HepG2 (cell line): Measurements from ENCODE around the gene IRF4. TPM values are rescaled to one million over a fixed set of nuclear protein-coding genes. Genes with fewer than 3 reads are reported as not detected.

ENCODE experiments used
- ARID5B ChIP-seq: IDR thresholded peaks from 2 replicates; pipeline ENCODE4 v1.4.0; 2020; ENCODE audit warnings: mild to moderate bottlenecking, missing genetic modification reagents
- BCLAF1 ChIP-seq: fragments of 450-650 bp; IDR thresholded peaks from 2 replicates; pipeline ENCODE4 v1.6.1; 2017; ENCODE audit warnings: mild to moderate bottlenecking
- CEBPZ ChIP-seq: IDR thresholded peaks from 2 replicates; pipeline ENCODE4 v1.6.1; 2012; ENCODE audit warnings: low read length, improper control_type of control experiment
- FOXK2 ChIP-seq: fragments of 450-650 bp; IDR thresholded peaks from 2 replicates; pipeline ENCODE4 v1.6.1; 2016
- KDM4B ChIP-seq: sonication (generic); formaldehyde crosslinking; IDR thresholded peaks from 2 replicates; pipeline ENCODE4 v1.4.0; 2020; ENCODE audit warnings: missing genetic modification reagents
- KLF13 ChIP-seq: sonication (generic); formaldehyde crosslinking; IDR thresholded peaks from 2 replicates; pipeline ENCODE4 v1.4.0; 2020; ENCODE audit warnings: mild to moderate bottlenecking, missing genetic modification reagents
- MIXL1 ChIP-seq: IDR thresholded peaks from 2 replicates; pipeline ENCODE4 v1.6.1; 2016
- RAD51 ChIP-seq: fragments of 450-650 bp; IDR thresholded peaks from 2 replicates; pipeline ENCODE4 v1.6.1; 2016; ENCODE audit warnings: borderline replicate concordance
- RARA ChIP-seq: IDR thresholded peaks from 2 replicates; pipeline ENCODE4 v1.6.1; 2016; ENCODE audit warnings: missing genetic modification reagents, missing compliant biosample characterization
- SNAPC2 ChIP-seq: sonication (generic); formaldehyde crosslinking; IDR thresholded peaks from 2 replicates; pipeline ENCODE4 v1.8.1; 2022; ENCODE audit warnings: mild to moderate bottlenecking, missing genetic modification reagents
- STAG1 ChIP-seq: sonication (generic); formaldehyde crosslinking; IDR thresholded peaks from 2 replicates; pipeline ENCODE4 v1.4.0; 2020; ENCODE audit warnings: missing genetic modification reagents
- ZFP36L2 ChIP-seq: sonication (generic); formaldehyde crosslinking; IDR thresholded peaks from 2 replicates; pipeline ENCODE4 v1.4.0; 2020; ENCODE audit warnings: missing genetic modification reagents
- ZFP37 ChIP-seq: sonication (generic); formaldehyde crosslinking; IDR thresholded peaks from 2 replicates; pipeline ENCODE4 v1.4.0; 2020; ENCODE audit warnings: missing genetic modification reagents, borderline replicate concordance
- ZFP41 ChIP-seq: sonication (generic); formaldehyde crosslinking; IDR thresholded peaks from 2 replicates; pipeline ENCODE4 v1.4.0; 2020; ENCODE audit warnings: mild to moderate bottlenecking, missing genetic modification reagents, borderline replicate concordance
- ZNF121 ChIP-seq: sonication (generic); formaldehyde crosslinking; IDR thresholded peaks from 2 replicates; pipeline ENCODE4 v1.5.0; 2020; ENCODE audit warnings: mild to moderate bottlenecking, missing genetic modification reagents
- ZNF615 ChIP-seq: sonication (generic); formaldehyde crosslinking; IDR thresholded peaks from 2 replicates; pipeline ENCODE4 v1.5.0; 2020; ENCODE audit warnings: mild to moderate bottlenecking, missing genetic modification reagents, borderline replicate concordance
- ZNF652 ChIP-seq: IDR thresholded peaks from 2 replicates; pipeline ENCODE4 v1.6.1; 2016; ENCODE audit warnings: low read depth, borderline replicate concordance
- ZNF777 ChIP-seq: sonication (generic); formaldehyde crosslinking; IDR thresholded peaks from 2 replicates; pipeline ENCODE4 v1.4.0; 2020; ENCODE audit warnings: missing genetic modification reagents
- ZNF788 ChIP-seq: sonication (generic); formaldehyde crosslinking; IDR thresholded peaks from 2 replicates; pipeline ENCODE4 v1.5.0; 2020; ENCODE audit warnings: mild to moderate bottlenecking, missing genetic modification reagents, borderline replicate concordance
- polyA plus RNA-seq, 8 experiments: library from polyadenylated mRNA; depleted of rRNA in 3 of 8; stranded (reverse) in 7 of 8; unstranded in 1 of 8; fragments of >200 nt; fragmentation: Illumina TruSeq in 4 of 8; extraction: Trizol in 4 of 8; gene quantifications; 2 replicates each; pipeline versions ENCODE4 v1.2.1 to v1.2.3, GENCODE V29; 2011 to 2016; ENCODE audit warnings: low read depth in 4 of 8, missing spikeins in 1 of 8, mixed read lengths in 1 of 8; ENCODE audit not compliant: insufficient read depth in 1 of 8
- total RNA-seq, 5 experiments: library from RNA; depleted of rRNA; stranded (reverse); fragments of >200 nt; fragmentation: Illumina TruSeq; extraction: Trizol; gene quantifications; 2 replicates each; pipeline ENCODE4 v1.2.3, GENCODE V29; 2016; ENCODE audit warnings: low read depth in 1 of 5

Gene IRF4
- total and polyA plus RNA-seq, 2 of the 13 experiments (the other 11 are each of a cell fraction or from before 2014, with no cell fraction given): 0.07 to 0.09 TPM

GRCh38 chr6:401239-401993, 9.9 kb downstream of the IRF4 start (continued):
- TF ChIP-seq BCLAF1: no peak
- no peak for TF ChIP-seq ZNF121 (CRISPR knock-in tag)
- no peak for TF ChIP-seq RARA
- TF ChIP-seq RAD51: no peak
- no peak for TF ChIP-seq KDM4B (CRISPR knock-in tag)
- TF ChIP-seq ZFP41 (CRISPR knock-in tag): no peak
- TF ChIP-seq FOXK2: no peak
- no peak for TF ChIP-seq ZNF652
- no peak for TF ChIP-seq SNAPC2
- no peak for TF ChIP-seq ARID5B (CRISPR knock-in tag)
- no peak for TF ChIP-seq ZNF788 (CRISPR knock-in tag)
- no peak for TF ChIP-seq KLF13
- no peak for TF ChIP-seq ZFP36L2 (CRISPR knock-in tag)
- TF ChIP-seq ZNF777 (CRISPR knock-in tag): 0 out of 2 replicates have a peak, but pooled peaks have one; percentile 28
- TF ChIP-seq MIXL1: no peak
- TF ChIP-seq STAG1: 0 out of 2 replicates have a peak, but pooled peaks have one; percentile 16
- no peak for TF ChIP-seq ZNF615
- TF ChIP-seq ZFP37 (CRISPR knock-in tag): no peak
- TF ChIP-seq CEBPZ: no peak
